ENCODE results near the gene RNF126. TPM values are rescaled to one million over a fixed set of nuclear protein-coding genes. Genes with fewer than 3 reads are reported as not detected.

Gene RNF126
- total RNA-seq = 100 to 1,000 TPM in 3 of 4 donors, 10 to 100 TPM in 1; 96.0 to 118 (median 106) TPM

GRCh38 chr19:662962-663681 lies at the start of gene RNF126:
RNF126 (minus strand) TSS chr19:663214; CDS start chr19:663121, 93 bp downstream.
- Histone ChIP-seq H3K4me3 (peak within 1 kb of the TSS; percentile 96), H3K9me3 (no peaks in the 10 kb centered on the region), H3K4me1 (peaks cover 60% of the 10 kb centered on the region), H3K27me3 (no peaks in the 10 kb centered on the region), H3K36me3 (no peaks in the 10 kb centered on the region), H3K27ac (peak within 1 kb of the TSS; percentile 96)
- DNase-seq (ENCODE audit: low spot score in 2 of 2) = peak; percentile 95 to 96
- WGBS = 0% methylated on average over 41 of the region's 97 CpGs
- TF ChIP-seq CTCF (IDR thresholded peaks at IDR 0.05) = no peak
- peak in 1 of 2 donors; percentile 57 for TF ChIP-seq POLR2A (IDR thresholded peaks at IDR 0.05)
- no peak for TF ChIP-seq EP300 (IDR thresholded peaks at IDR 0.05)
- TF ChIP-seq POLR2AphosphoS5 (IDR thresholded peaks at IDR 0.05) = peak in 1 of 3 donors; percentile 64

GRCh38 chr19:711254-711653 lies 48.2 kb upstream of the RNF126 start:
- H3K27ac ChIP-seq = peak overlapping the region; percentile 91
- no peak overlapping the region for H3K4me3 ChIP-seq

GRCh38 chr19:710767-711166 lies 47.8 kb upstream of the RNF126 start:
- H3K4me3 ChIP-seq = peak overlapping the region; percentile 90
- WGBS = 54% methylated on average over 14 of the region's 21 CpGs
- H3K27me3 ChIP-seq = peaks cover 7% of the 10 kb centered on the region
- peaks cover 4% of the 10 kb centered on the region for H3K36me3 ChIP-seq
- TF ChIP-seq EP300 (IDR thresholded peaks at IDR 0.05) = no peak
- TF ChIP-seq POLR2AphosphoS5 (IDR thresholded peaks at IDR 0.05) = no peak
- TF ChIP-seq CTCF (IDR thresholded peaks at IDR 0.05) = no peak
- TF ChIP-seq POLR2A (IDR thresholded peaks at IDR 0.05) = no peak
- H3K27ac ChIP-seq = peak overlapping the region; percentile 91
- no peak for DNase-seq (ENCODE audit: low spot score in 2 of 2)
- H3K9me3 ChIP-seq = no peaks in the 10 kb centered on the region
- peaks cover 34% of the 10 kb centered on the region for H3K4me1 ChIP-seq

More at GRCh38 chr19:711254-711653, 48.2 kb upstream of the RNF126 start:
- no peak for DNase-seq (ENCODE audit: low spot score in 2 of 2)
- Histone ChIP-seq H3K9me3 (no peaks in the 10 kb centered on the region), H3K4me1 (peaks cover 34% of the 10 kb centered on the region), H3K27me3 (peaks cover 7% of the 10 kb centered on the region), H3K36me3 (peaks cover 4% of the 10 kb centered on the region)
- TF ChIP-seq EP300 (IDR thresholded peaks at IDR 0.05) (no peak), POLR2A (IDR thresholded peaks at IDR 0.05) (no peak), POLR2AphosphoS5 (IDR thresholded peaks at IDR 0.05) (no peak), CTCF (IDR thresholded peaks at IDR 0.05) (no peak)
- WGBS = 75% methylated on average over 8 of the region's 8 CpGs

GRCh38 chr19:709965-710571 lies 47.1 kb upstream of the RNF126 start:
- WGBS = 60% methylated on average over 2 of the region's 27 CpGs
- TF ChIP-seq POLR2AphosphoS5 (IDR thresholded peaks at IDR 0.05) (no peak), EP300 (IDR thresholded peaks at IDR 0.05) (no peak), POLR2A (IDR thresholded peaks at IDR 0.05) (peak in 1 of 2 donors; percentile 25)
- peak in 1 of 2 donors; percentile 82 for DNase-seq (ENCODE audit: low spot score in 2 of 2)
- peaks cover 34% of the 10 kb centered on the region for H3K4me1 ChIP-seq
- H3K27ac ChIP-seq = peak overlapping the region; percentile 91
- no peaks in the 10 kb centered on the region for H3K9me3 ChIP-seq
- H3K4me3 ChIP-seq = peak overlapping the region; percentile 90
- no peaks in the 10 kb centered on the region for H3K36me3 ChIP-seq
- H3K27me3 ChIP-seq = peaks cover 7% of the 10 kb centered on the region

GRCh38 chr19:709196-709964 lies 46.4 kb upstream of the RNF126 start:
- no peaks in the 10 kb centered on the region for H3K9me3 ChIP-seq
- peaks cover 7% of the 10 kb centered on the region for H3K27me3 ChIP-seq
- H3K36me3 ChIP-seq = no peaks in the 10 kb centered on the region
- no peak for DNase-seq (ENCODE audit: low spot score in 2 of 2)
- H3K27ac ChIP-seq = peak overlapping the region; percentile 91
- H3K4me1 ChIP-seq = peaks cover 36% of the 10 kb centered on the region
- WGBS = no CpG with 5 or more reads among the region's 78 CpGs
- peak overlapping the region; percentile 90 for H3K4me3 ChIP-seq
- no peak for TF ChIP-seq CTCF (IDR thresholded peaks at IDR 0.05)
- no peak for TF ChIP-seq POLR2A (IDR thresholded peaks at IDR 0.05)
- no peak for TF ChIP-seq POLR2AphosphoS5 (IDR thresholded peaks at IDR 0.05)
